NT2/D1 (cell line): ENCODE data around the gene PTRH2.

ENCODE experiments used
- YY1 ChIP-seq: IDR thresholded peaks from 2 replicates; pipeline ENCODE4 v1.6.1; 2011; ENCODE audit not compliant: insufficient read length, insufficient read depth
- ZNF274 ChIP-seq: IDR thresholded peaks from 2 replicates; pipeline ENCODE4 v1.6.1; 2011; ENCODE audit warnings: mild to moderate bottlenecking, low read depth, low read length

DNA sequence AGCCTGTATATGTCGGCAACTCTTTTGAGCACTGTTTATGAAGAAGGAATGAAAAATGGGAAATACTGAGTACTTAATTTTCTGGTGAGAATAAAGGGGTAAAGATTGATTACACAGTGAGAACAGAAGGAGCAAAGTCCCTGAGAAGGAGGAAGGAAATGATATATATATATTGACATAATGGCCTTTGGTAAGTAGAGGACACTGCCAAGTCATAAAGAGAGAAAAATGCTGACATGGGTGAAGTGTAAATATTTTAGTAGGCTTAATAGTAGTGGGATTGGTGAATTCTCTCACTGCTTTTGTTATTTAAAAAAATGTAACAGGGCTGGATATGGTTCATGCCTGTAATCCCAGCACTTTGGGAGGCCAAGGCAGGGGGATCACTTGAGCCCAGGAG lies 16.4 kb upstream of the PTRH2 start:
- no peak for TF ChIP-seq YY1
- TF ChIP-seq ZNF274 = no peak
